CD4-positive, alpha-beta T cell treated with Interleukin-15 for 4 hours (primary cell): Measurements from ENCODE around the gene MIER2.
"Not testable (repeated sequence)": the region's sequence is repeated elsewhere in the genome, so short reads cannot be mapped to it uniquely, and the experiment has no call there.

ENCODE experiments used
- DNase-seq: peaks from one replicate; pipeline ENCODE4 v3.0.0-alpha.2; 2020; ENCODE audit warnings: low spot score

MIER2 gene

DNA sequence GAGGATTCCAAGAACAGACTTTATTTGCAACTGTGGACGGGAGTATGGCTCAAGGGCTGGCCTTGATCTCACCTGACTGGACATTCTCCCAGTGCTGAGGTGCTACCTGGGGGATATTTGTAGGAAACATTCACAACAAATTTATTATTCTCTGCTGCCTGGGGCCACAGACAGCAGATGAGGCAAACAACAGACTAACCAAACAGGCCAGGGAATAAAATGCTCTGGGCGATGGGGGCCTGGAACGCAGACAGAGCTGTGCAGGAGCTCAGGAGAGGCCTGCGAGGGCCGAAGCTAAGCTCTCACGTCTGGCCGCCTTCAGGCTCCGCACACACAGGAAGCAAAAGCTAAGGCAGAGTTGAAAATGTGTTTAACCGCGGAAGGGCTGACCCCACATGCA, 61.2 kb downstream of the MIER2 start:
- DNase-seq = no peak

DNA sequence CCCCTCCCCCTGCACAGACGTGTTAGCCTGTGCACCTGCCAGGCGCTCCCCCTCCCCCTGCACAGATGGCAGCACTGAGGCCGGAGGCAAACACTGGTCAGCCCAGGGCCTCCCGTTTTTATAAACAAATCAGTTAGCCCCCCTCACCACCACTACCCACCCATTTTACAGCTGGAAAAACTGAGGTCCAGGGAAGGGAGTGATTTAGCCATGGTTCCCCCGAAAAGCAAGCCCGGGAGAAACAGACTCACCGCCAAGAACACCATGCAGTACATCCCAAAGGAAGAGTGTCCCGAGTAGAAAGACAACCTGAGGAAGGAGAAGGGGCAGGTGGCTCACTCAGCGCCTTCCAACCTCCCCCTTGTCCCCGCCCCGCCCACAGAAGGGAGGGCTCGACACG, 62.1 kb downstream of the MIER2 start:
- DNase-seq = no peak

DNA sequence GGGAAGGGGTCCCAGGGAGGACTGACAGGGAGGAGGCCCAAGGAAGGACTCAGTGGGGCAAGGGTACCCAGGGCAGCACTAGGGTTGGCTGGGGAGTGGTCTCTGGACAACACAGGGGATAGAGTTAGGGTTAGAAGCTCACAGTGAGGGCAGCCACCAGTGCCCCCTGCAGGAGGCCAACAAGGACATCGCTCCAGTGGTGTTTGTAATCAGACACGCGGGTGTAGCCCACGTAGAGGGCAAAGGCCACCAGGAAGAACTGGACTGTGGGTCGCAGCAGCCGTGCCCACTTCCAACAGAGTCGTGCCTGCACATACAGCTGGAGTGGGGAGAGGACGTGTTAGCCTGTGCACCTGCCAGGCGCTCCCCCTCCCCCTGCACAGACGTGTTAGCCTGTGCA, 62.6 kb downstream of the MIER2 start:
- no peak for DNase-seq

DNA sequence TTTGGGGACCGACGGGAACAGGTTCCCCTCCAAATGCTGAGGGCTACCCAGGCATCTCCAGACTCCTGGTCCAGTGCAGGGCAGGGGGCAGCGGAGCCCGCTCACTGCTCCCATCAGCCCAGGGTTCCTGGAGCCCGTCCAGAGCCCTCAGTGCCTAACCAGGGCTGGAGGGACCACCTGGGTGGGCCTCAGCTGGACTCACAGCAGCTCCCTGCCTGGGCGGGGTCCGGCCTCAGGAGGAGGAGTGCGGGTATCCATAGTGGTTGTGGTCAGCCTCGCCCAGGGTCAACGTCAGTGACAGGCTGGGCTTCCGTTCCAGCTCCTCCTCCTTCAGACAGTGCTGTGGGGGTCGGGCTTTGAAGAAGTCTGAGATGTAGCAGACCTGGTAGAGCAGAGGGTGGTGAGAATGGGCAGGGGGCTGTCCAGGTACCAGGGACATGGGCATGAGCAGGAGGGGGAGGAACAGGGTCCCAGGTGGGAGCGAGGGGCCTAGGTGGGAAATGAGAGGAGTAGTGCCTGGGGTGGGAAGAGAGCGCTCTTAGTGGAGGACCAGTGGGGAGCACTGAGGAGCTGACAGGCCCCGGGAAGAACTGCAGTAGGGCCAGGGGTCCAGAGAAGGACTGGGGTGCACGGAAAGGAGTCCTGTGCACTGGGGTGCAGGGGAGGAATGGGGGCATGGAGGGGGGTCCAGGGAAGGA, 63.3 kb downstream of the MIER2 start:
- no peak for DNase-seq

DNA sequence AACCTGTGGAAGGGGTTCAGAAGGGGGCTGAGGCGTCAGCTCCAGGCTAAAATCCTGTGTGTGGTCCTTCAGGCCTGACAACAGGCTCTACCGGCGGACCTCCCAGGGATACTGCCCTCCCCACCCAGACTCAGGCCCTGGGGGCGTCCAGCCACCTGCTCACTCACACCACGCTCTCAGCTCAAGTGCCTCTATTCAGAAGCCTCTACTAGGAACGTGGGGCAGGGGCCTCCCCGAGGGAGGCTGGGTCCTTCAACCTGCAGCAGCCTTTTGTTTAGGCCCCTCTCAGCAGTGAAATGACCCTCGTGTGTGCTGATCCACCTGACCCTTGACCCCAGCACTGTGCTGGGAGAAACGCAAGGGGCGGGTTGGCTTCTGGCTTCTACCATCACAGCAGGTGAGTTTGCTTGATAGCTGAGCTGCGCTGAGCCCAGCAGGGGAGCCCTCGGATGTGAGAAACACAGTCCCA, 64.0 kb downstream of the MIER2 start:
- DNase-seq = no peak

DNA sequence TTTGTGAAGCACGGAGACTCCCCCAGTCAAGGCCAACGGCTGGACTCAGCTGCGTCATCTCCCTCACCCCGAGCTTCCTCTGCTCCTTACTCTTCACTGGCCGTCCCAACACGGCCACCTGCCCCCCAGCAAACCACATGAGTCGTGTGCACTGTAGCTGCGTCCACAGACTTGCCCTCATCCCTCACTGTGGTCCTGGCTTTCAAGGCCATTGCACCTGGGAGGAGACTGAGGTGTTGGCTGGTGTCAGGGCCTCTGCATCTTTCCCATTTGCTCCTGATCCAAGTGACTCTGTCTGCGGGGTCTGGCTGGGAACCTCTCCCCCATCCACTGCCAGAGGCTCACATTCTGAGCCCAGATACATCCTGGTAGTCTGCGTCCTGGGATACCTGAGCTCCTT, 64.9 kb downstream of the MIER2 start:
- no peak for DNase-seq

DNA sequence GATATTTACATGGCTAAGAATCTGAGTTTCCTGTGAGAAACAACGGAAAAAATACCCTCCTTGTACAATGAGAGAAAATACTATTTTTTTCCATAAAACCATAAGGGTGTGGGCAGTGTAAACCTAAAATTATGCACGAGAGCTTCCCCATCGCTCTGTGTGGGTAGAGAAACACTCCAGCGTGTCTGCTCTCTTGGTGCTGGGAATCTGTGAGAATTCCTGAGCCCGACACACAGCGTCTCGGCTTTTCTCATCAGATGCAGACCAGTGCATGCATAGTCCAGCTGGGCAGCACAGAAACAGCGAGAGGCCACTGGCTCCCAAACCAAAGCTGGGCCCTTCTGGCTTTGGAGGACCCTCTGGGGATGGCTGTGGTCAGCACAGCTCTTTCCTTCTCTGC, 65.4 kb downstream of the MIER2 start:
- no peak for DNase-seq

DNA sequence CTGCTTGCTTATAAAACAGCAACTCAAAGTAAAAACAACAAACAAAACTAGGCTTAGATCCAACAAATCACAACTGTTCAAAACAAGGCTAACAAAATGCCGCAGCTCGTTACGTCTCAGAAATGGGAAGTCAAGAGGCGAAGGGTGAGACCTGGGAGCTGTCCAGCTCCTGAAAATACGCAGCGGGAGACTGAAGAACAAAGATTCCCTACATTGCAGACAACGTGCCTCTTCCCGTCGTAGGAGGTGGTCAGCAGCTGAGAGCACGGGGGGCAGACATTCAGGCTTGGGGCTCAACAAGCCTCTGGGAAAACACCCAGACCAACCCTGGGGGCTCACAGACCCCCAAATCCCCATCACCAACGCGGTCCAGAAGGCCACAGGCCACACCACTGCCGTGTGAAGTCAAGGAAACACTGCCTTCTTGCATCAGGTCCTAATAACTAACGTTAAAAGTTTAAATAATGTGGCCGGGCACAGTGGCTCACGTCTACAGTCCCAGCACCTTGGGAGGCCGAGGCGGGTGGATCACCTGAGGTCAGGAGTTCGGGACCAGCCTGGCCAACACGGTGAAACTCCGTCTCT, 66.9 kb downstream of the MIER2 start:
- DNase-seq = no peak

DNA sequence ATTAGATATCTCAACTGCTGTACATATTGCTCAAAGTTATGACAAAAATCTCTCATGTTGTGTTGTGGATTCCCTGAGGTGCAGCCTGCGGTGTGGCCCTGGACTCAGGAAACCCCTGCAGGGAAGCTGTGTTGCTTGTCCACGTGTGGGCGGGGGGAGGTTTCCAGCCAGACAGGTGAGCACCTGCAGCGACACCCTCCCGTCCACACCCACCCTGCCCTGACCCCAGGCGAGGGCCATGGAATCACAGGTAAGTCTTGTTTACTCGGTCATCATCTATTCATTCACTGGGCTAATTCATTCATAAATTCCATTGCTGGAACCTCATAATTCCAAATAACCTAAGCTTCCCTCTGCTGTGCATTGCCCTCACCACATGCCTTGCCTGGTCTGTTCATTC, 67.5 kb downstream of the MIER2 start:
- DNase-seq = no peak

DNA sequence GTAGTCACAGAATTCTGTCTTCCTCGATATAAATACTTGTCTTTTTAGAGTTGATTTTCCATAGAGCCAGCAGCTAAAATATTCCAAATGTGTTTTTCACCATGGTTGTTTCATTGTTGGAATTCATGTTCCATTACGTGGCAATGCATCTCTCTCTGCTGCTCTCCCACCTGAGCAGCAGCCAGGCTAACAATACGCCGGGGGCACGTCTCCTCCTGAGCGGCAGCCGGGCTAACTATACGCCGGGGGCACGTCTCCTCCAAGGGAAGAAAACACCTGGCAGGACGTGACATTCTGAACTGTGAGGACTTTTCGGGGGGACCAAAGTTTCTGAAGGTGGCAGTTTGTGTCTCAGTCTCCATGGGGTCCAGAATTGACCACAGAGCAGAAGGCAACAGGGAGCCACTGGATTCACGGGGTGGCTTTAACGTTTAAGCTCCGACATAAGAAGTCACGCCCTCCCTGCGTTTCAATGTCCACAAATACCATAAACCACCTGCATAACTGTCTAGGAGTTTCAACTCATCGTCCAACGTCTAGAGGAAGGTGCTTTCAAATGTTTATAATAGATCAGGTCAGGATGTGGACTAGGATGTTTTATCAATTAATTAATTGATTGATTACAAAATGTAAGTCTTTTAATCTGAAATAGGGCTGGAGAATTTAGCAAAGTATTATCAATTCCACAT, 68.5 kb downstream of the MIER2 start:
- no peak for DNase-seq

DNA sequence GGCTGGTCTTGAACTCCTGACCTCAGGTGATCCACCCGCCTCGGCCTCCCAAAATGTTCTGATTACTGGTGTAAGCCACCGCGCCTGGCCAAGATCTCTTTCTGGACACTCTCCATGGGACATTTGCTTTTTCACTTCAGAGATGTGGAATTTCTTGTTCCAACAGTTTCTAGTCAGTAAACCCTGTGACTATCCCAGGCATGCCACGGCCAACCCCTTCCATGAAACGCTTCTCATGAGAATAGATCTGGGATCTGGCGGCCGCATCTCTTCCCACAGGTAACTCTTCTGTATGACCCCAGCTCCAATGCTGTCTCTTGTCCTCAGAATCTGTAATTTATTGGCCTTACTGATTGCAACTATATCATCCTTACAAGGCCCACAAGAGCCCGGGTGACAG, 69.6 kb downstream of the MIER2 start:
- DNase-seq = no peak

DNA sequence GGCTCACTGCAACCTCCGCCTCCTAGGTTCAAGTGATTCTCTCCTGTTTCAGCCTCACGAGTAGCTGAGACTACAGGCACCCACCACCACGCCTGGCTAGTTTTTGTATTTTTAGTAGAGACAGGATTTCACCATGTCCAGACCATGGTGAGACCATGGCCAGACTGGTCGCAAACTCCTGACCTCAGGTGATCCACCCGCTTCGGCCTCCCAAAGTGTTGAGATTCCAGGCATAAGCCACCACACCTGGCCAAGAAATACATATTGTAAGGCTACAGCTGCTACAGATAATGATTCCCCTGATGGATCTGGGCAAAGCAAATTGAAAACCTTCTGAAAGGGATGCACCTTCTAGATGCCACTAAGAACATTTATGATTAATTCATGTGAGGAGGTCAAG, 71.2 kb downstream of the MIER2 start:
- no peak for DNase-seq

DNA sequence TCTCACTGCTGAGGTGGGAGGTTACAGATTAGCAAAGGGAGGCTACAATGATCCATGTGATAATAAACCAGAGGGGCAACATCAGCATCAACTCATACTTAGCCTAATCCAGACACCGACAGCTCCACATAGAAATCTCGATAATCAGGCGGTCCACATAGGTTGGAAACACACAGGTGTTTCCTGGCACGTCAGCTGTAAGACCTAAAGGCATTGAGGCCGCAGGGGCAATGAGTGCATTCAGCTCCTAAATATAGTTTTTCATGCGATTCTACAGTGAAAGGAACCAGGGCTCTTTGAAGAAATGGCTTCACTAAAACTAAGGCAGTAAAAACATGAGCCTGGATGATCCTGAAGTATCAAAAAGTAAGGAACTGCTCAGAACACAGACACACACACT, 72.7 kb downstream of the MIER2 start:
- DNase-seq = no peak

DNA sequence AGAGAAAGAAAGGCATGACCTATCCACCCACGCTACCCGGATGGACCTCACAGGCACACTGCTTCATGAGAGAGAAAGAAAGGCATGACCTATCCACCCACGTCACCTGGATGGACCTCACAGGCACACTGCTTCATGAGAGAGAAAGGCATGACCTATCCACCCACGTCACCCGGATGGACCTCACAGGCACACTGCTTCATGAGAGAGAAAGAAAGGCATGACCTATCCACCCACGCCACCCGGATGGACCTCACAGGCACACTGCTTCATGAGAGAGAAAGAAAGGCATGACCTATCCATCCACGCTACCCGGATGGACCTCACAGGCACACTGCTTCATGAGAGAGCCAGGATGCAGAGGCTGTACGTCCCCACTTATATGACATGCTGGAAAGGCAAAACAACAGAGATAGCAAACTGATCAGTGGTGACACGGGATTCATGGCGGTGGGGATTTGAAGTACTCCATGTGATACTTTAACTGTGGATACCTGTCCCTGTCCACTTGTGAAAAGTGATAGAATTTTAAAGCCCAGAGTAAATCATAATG, 73.8 kb downstream of the MIER2 start:
- not testable (repeated sequence) for DNase-seq

DNA sequence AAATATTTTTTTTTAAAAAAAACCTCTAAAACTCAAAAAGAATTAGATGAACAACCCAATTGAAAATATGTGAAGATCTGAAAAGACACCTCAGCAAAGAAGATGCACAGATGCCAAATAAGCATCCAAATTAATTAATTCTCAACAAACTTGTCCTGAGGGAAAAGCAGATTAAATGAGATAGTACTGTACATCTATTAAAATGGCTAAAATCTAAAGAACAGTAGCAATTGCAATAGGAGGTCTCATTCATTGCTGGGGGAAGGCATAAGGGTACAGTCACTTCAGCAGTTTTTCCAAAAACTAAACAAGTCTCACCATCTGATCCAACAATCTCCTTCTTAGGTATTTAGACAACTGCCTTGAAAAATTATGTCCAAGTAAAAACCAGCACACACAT, 75.4 kb downstream of the MIER2 start:
- no peak for DNase-seq

DNA sequence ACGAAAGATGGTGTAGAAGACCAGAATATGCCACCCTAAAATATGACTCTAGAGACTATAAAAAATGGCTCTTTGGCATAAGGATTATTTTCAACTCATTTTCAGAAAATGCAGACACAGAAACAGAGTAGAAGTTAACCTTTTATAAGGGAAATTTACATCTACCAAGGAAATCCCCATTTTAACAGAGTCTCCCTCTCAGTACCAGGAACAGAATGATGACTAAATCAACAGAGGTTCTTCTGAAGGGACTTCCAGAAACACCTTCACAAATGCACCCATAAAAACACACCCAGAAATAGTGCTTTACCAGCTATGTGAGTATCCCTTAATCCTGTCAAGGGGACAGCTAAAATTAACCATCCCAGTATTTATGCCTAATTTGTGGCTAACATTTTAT, 82.5 kb downstream of the MIER2 start:
- DNase-seq = no peak

DNA sequence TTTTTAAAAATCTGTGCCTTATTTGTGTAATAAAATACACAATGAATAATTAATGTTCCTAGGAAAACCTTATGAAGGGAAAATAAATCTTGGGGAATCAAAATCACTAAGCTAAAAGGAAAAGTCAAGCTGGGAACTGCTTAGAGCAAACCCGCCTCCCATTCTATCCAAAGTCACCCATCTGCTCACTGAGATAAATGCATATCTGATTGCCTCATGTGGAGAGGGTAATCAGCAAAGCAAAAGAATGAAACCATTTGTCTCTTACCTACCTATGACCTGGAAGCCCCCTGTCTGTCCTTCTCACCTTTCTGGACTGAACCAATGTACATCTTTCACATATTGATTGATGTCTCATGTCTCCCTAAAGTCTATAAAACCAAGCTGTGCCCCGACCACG, 87.8 kb downstream of the MIER2 start:
- DNase-seq = not testable (repeated sequence)
